OCI-LY1 (cell line): ENCODE data around the gene APBA1.

Source experiments
- EZH2 ChIP-seq: fragments of 200-600 bp; sonication (generic), shearing (Covaris generic); IDR thresholded peaks from 2 replicates; pipeline ENCODE4 v1.8.0; 2017; ENCODE audit warnings: borderline replicate concordance, mixed run types, mild to moderate bottlenecking, antibody characterized with exemption, low read length, moderate library complexity, mixed read lengths
- TF ChIP-seq, protein P1 (sequence below): fragments of 200-600 bp; sonication (generic), shearing (Covaris generic); IDR thresholded peaks from 2 replicates; pipeline ENCODE4 v1.5.1; 2017; ENCODE audit warnings: mild to moderate bottlenecking, antibody characterized with exemption, low read length, moderate library complexity, mixed read lengths

- TF ChIP-seq, protein P1, sequence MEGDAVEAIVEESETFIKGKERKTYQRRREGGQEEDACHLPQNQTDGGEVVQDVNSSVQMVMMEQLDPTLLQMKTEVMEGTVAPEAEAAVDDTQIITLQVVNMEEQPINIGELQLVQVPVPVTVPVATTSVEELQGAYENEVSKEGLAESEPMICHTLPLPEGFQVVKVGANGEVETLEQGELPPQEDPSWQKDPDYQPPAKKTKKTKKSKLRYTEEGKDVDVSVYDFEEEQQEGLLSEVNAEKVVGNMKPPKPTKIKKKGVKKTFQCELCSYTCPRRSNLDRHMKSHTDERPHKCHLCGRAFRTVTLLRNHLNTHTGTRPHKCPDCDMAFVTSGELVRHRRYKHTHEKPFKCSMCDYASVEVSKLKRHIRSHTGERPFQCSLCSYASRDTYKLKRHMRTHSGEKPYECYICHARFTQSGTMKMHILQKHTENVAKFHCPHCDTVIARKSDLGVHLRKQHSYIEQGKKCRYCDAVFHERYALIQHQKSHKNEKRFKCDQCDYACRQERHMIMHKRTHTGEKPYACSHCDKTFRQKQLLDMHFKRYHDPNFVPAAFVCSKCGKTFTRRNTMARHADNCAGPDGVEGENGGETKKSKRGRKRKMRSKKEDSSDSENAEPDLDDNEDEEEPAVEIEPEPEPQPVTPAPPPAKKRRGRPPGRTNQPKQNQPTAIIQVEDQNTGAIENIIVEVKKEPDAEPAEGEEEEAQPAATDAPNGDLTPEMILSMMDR = no peak
- TF ChIP-seq EZH2 = no peak
These were observed 136.8 kb downstream of the APBA1 start for GRCh38 chr9:69535286-69535832.
